NCI-H2227 (cell line): ENCODE data around the gene NUP205.
A peak's percentile ranks its signal among the peaks of the same experiment; 100 is the strongest.

Experiments
- DNase-seq: peaks from one replicate; lab custom pipeline; 2025; ENCODE audit not compliant: unreplicated experiment; lab: John Stamatoyannopoulos, UW

NUP205 gene

DNA sequence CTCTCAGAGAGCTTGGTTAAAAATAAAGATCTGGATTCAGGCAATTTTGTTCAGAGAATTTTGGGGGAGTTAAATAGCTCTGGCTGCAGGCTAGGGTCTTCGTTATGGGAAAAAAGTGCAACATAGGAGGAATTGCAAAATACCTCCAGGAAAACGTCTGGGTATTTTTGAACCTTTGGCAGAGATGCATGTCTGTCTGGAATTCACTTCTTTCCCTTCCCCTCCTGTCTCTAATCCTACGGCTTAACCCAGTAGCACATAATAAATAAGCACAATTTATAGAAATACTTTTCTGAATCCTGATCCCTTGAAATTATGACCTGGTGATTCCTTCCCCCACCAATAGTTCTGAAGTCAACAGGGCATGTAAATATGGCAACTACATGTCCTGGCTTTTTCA, 19.3 kb upstream of the NUP205 start:
- DNase-seq = no peak

GRCh38 chr7:135539629-135540028, 18.1 kb upstream of the NUP205 start:
- no peak for DNase-seq

DNA sequence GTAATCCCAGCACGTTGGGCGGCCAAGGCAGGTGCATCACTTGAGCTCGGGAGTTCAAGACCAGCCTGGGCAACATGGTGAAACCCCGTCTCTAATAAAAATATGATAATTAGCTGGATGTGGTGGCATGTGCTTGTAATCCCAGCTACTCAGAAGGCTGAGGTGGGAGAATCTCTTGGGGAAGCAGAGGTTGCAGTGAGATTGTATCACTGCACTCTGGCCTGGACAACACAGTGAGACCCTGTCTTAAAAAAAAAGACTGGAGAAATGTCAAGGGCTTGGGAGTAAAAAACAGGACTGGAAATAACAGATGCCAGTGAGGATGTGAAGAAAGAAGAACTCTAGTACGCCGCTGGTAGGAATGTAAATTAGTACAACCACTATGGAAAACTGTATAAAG, 16.7 kb upstream of the NUP205 start:
- DNase-seq = no peak

- no peak for DNase-seq
Measured at GRCh38 chr7:135550196-135550595, 7.5 kb upstream of the NUP205 start.

DNA sequence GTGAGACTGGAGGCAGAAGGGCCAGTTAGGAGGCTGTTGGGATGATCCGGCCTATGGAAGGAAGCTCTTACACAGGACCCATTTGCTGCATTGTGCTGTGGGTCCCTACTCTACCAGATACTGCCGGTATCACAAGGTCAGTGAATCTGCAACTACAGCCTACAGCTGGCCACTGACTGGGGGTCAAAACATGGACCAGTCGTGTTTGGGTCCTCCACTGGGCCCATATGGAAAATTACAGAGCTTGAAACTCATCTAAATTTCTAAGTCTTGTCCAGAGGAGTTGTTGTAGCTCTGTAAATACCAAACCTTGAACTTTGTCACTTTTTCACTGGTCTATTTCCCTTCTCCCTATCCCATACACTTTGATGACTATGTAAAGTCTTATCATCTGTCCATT, 5.6 kb upstream of the NUP205 start:
- no peak for DNase-seq

DNA sequence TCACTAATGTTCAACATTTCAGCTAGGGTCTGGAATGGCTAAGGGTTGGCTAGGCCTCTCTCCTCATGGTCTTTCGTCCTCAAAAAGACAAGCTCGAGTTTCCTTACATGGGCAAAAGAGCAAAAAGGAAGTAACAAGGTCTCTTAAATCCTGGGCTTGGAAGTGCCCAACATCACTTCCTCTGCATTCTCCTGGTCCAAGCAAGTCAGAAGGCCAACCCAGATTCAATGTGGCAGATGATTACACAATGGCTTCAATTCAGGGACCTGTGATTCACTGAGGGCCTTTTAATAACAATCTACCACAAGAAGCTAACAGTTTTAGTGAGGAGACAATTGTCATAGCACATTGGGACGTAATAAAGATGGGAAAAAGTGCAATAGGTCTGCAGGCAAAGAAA, 4.4 kb upstream of the NUP205 start:
- no peak for DNase-seq

DNA sequence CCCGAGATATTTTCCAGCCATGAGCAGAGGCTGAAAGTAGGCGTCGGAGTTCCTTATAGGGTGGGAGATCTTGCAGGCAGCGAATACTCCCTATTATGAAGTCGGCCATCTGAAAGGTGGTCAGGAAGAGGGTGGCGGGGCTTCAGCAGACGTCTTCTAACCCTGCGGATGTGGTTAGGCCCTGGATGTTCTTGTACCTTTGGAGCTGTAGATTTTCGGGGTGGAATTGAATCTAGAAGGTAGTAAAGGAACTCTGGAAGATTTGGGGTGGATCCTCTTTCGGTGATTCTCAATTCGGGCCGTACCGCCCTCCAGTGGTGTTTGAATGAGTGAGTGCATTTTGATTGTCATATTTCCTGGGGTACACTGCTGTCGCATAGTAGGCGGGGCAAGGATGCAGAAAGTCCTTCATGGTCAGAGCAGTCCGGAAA, 635 bp downstream of the NUP205 start:
- peak; percentile 79 for DNase-seq

- no peak for DNase-seq
Measured at GRCh38 chr7:135558881-135559280, 1.2 kb downstream of the NUP205 start.

DNA sequence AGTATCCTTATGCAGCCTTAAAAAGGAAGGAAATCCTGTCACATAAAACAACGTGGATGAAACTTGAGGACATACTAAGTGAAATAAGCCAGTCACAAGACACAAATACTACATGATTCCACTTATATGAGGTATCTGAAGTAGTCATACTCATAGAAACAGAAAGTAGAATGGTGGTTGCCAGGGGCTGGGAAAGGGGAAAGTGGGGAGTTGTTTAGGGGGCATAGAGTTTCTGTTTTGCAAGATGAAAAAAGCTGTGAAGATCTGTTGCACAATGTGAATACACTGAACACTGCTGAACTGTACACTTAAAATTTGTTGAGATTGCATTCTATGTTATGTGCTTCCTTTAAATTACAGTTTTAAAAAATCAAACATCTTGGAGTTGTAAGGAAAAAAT, 2.9 kb downstream of the NUP205 start:
- DNase-seq = no peak

DNA sequence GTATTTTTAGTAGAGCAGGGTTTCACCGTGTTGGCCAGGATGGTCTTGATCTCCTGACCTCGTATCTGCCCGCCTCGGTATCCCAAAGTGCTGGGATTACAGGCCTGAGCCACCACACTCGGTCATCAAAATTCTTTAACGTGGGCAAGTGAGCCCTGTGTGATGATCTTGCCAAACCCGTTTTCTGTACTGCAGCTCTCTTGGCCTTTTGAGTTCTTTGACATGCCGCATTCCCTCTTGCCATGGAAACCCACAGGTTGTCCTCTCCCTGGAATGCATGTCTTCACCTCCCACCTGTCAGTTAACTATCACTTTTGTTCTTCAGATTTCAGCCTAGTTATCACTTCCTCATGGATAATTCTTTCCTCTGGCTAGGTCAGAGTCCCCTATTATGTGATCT, 5.0 kb downstream of the NUP205 start:
- no peak for DNase-seq

DNA sequence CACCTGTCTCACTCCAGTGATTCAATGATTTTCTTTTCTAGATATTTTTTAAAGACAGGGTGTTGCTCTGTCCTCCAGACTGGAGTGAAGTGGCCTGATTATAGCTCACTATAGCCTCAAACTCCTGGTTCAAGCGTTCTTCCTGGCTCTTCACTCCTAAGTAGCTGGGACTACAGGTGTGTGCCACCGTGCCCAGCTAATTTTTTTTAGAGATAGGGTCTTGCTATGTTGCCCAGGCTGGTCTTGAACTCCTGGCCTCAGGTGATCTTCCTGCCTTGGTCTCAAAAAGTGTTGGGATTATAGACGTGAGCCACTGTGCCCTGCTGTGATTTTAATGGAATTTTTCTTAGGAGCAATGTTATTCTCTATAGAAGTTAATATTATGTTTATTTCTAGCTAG, 14.1 kb downstream of the NUP205 start:
- no peak for DNase-seq

- DNase-seq = no peak
Measured at GRCh38 chr7:135573541-135573940, 15.8 kb downstream of the NUP205 start.

GRCh38 chr7:135575296-135575695, 17.6 kb downstream of the NUP205 start:
- no peak for DNase-seq

DNA sequence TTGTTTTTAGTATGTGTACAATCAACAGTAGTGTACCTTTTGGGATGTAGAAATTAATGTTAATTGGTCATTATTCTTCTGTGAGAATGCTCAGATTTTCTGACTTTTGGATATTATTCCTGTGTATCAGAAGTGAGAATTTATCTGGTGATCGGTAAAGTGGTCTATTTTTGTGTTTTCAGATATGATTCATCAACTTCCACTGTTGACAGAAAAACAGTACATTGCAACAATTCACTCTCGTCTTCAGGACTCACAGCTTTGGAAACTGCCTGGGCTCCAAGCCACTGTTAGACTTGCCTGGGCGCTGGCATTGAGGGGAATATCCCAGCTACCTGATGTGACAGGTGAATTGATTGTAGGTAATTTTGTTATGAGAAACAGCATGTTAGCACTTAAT, 20.9 kb downstream of the NUP205 start:
- no peak for DNase-seq

DNA sequence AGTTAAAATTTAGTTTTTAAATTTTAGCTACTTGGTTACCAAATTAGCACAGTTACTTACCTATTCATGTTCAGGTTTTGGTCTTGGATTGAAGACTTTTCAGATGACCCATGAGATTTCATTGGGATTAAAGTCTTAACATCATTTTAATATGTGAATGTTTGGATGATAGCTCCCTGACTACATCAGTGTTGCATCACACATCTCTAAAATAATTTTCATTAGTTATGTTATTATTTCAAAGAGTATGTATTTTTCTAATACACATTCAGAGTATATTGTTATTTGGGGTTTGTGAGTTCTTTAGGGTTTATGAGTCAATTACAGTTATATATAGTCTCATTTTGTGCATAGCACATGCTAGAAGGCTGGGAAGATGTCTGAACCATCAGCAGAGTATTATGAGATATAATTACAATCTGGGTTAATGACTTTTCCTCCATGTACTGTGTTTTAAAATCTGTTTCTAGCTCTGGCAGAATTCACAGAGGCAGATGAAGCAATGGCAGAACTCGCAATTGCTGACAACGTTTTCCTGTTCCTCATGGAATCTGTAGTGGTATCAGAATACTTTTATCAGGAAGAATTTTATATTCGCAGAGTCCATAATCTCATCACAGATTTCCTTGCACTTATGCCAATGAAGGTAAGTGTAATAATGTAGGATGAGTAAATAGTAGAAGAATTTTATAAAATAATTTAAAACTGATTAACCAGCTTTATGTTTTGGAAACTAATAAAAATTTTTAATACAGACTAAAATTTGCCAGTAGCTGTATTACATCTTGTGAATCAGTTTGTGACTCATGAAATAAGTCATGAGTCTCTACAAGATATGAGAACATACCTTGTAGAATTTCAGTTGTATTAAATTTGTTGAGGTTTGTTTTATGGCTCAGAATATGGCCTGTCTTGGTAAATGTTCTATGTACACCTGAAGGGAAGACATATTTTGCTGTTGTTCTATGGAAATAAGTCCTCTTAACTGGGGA, 26.9 kb downstream of the NUP205 start:
- no peak for DNase-seq

DNA sequence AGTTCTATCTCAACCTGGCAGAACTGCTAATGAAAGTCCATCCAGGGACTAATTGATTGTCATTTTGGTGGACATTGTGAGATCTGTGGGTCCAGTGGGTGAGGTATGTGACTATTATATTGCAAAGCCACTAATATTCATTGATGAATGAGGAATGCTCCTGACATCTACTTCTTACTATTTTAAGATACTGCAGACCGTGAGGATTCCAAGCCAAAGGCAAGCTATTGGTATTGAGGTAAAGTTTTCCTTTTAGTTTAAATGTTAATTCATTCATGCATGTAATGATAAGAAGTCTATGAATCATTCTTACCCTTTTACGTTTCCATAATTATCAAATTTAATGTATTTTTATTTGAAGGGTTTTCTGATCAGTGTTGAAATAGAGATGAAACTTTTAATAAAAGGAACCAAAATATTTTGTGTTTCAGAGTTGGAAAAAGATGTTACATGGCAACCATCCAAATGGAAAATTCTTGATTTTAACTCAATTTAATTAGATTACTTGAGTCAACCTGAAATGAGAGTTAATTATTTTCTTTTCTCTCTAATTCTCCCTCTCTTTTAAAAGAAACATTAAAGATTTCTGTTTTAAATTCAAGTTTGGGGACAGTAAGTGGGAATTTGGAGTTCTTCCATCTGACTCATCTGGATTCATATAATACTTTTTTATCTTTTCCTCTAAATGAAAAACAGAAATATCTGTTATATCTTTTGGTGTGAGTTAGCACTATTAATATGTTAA, 39.6 kb downstream of the NUP205 start:
- no peak for DNase-seq

GRCh38 chr7:135597926-135598305, 40.2 kb downstream of the NUP205 start:
- no peak for DNase-seq

DNA sequence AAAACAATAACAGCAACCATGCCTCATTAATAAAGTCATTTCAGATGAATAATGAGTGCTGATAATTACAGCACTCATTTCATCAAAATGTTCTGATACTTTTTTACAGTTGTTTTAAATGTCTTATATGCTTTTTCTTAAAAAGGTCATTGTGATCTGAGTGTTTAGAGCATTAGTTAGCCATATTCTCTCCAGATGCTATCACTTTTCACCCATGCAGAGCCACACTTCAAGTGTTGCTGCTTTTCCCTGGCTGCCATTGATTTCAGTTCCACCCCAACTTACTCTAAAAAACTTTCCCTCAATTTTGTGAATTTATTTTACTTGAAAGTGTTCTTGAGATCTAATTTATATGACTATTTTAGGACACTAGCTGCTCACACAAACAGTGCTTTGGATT, 41.8 kb downstream of the NUP205 start:
- no peak for DNase-seq

- no peak for DNase-seq
Measured at GRCh38 chr7:135600226-135600625, 42.5 kb downstream of the NUP205 start.

GRCh38 chr7:135601182-135601581, 43.5 kb downstream of the NUP205 start:
- no peak for DNase-seq

DNA sequence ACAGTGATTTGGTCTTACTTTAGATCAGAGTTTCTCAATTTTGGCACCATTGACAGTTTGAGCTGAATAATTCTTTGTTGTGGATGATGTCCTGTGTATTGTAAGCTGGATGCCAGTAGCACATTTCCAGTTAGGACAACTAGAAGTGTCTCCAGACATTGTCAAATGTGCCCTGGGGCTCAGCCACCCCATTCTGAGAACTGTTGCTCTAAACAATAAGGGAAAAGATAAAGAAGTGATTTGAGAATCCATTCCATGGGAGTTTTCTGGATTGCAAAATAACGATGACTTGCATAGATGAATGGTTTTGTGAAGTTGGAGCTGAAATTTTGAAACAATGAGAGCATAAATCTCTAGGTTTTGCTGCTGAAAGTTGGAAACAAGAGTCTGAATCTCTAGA, 44.6 kb downstream of the NUP205 start:
- no peak for DNase-seq

- DNase-seq = no peak
Measured at GRCh38 chr7:135616136-135616535, 58.4 kb downstream of the NUP205 start.
